H9 (cell line): ENCODE data around the gene PIEZO2. TPM values are rescaled to one million over a fixed set of nuclear protein-coding genes. Genes with fewer than 3 reads are reported as not detected.

Experiments
- DNase-seq: peaks from one replicate; pipeline ENCODE4 v3.0.0-alpha.2; 2017
- H2AFZ ChIP-seq: one replicate; pipeline ENCODE4 v1.6.1; 2013; ENCODE audit warnings: mild to moderate bottlenecking, low read length, control low read depth, moderate library complexity
- H2AK5ac ChIP-seq: 2 replicates; pipeline ENCODE4 v1.6.1; 2013; ENCODE audit warnings: low read length, control low read depth, mixed read lengths; ENCODE audit not compliant: insufficient read length
- H2BK120ac ChIP-seq: one replicate; pipeline ENCODE4 v1.6.1; 2013; ENCODE audit warnings: low read depth, mild to moderate bottlenecking, low read length, control low read depth, inconsistent platforms; ENCODE audit not compliant: poor library complexity, severe bottlenecking
- H2BK12ac ChIP-seq: 2 replicates; pipeline ENCODE4 v1.6.1; 2013; ENCODE audit warnings: low read length, control low read depth, mixed read lengths, low read depth; ENCODE audit not compliant: insufficient read length
- H2BK15ac ChIP-seq: 2 replicates; pipeline ENCODE4 v1.6.1; 2013; ENCODE audit warnings: low read depth, low read length, control low read depth
- H2BK20ac ChIP-seq: one replicate; pipeline ENCODE4 v1.6.1; 2013; ENCODE audit warnings: low read depth, mild to moderate bottlenecking, low read length, control low read depth, inconsistent platforms; ENCODE audit not compliant: poor library complexity, severe bottlenecking
- H2BK5ac ChIP-seq: 2 replicates; pipeline ENCODE4 v1.6.1; 2013; ENCODE audit warnings: low read length, control low read depth, mixed read lengths; ENCODE audit not compliant: insufficient read length
- H3K14ac ChIP-seq: 2 replicates; pipeline ENCODE4 v1.6.1; 2013; ENCODE audit warnings: low read length, control low read depth; ENCODE audit not compliant: insufficient read depth
- H3K18ac ChIP-seq: 2 replicates; pipeline ENCODE4 v1.6.1; 2013; ENCODE audit warnings: low read depth, mild to moderate bottlenecking, mixed read lengths, low read length, control low read depth; ENCODE audit not compliant: insufficient read length
- H3K23ac ChIP-seq: 2 replicates; pipeline ENCODE4 v1.6.1; 2013; ENCODE audit warnings: low read length, control low read depth, mixed read lengths, low read depth; ENCODE audit not compliant: insufficient read length
- H3K23me2 ChIP-seq: 2 replicates; pipeline ENCODE4 v1.6.1; 2013; ENCODE audit warnings: low read depth, mild to moderate bottlenecking, mixed read lengths, low read length, control low read depth; ENCODE audit not compliant: insufficient read length, poor library complexity, severe bottlenecking
- H3K27ac ChIP-seq: 2 replicates; pipeline ENCODE4 v1.5.1; 2013; ENCODE audit warnings: low read length, control low read depth, mixed read lengths, low read depth; ENCODE audit not compliant: insufficient read length
- H3K27me3 ChIP-seq: 2 replicates; pipeline ENCODE4 v1.6.1; 2013; ENCODE audit warnings: low read length, control low read depth, inconsistent platforms; ENCODE audit not compliant: insufficient read depth
- H3K4ac ChIP-seq: 2 replicates; pipeline ENCODE4 v1.6.1; 2013; ENCODE audit warnings: low read depth, mild to moderate bottlenecking, control low read depth, inconsistent platforms, low read length, moderate library complexity
- H3K4me1 ChIP-seq: 2 replicates; pipeline ENCODE4 v1.6.1; 2013; ENCODE audit warnings: low read length, control low read depth, inconsistent platforms; ENCODE audit not compliant: insufficient read depth
- H3K4me2 ChIP-seq: 2 replicates; pipeline ENCODE4 v1.6.1; 2013; ENCODE audit warnings: low read length, control low read depth, mixed read lengths; ENCODE audit not compliant: insufficient read length, insufficient read depth
- H3K56ac ChIP-seq: 2 replicates; pipeline ENCODE4 v1.6.1; 2013; ENCODE audit warnings: low read depth, mild to moderate bottlenecking, mixed read lengths, low read length, control low read depth; ENCODE audit not compliant: insufficient read length
- H3K79me1 ChIP-seq: 2 replicates; pipeline ENCODE4 v1.6.1; 2013; ENCODE audit warnings: low read depth, mild to moderate bottlenecking, moderate library complexity, low read length, control low read depth, inconsistent platforms; ENCODE audit not compliant: insufficient read depth, poor library complexity, severe bottlenecking
- H3K79me2 ChIP-seq: 2 replicates; pipeline ENCODE4 v1.6.1; 2013; ENCODE audit warnings: low read length, control low read depth, inconsistent platforms; ENCODE audit not compliant: insufficient read depth
- H3K9ac ChIP-seq: 2 replicates; pipeline ENCODE4 v1.6.1; 2013; ENCODE audit warnings: low read length, control low read depth, mixed read lengths; ENCODE audit not compliant: insufficient read length; ENCODE audit errors: extremely low read depth
- H3K9me3 ChIP-seq: one replicate; pipeline ENCODE4 v1.6.1; 2013; ENCODE audit warnings: low read depth, low read length, inconsistent platforms; ENCODE audit not compliant: control insufficient read depth
- H3T11ph ChIP-seq: one replicate; pipeline ENCODE4 v1.6.1; 2013; ENCODE audit warnings: mild to moderate bottlenecking, low read length, control low read depth, inconsistent platforms
- H4K20me1 ChIP-seq: one replicate; pipeline ENCODE4 v1.6.1; 2013; ENCODE audit not compliant: control insufficient read depth, insufficient read length, insufficient read depth
- H4K5ac ChIP-seq: 2 replicates; pipeline ENCODE4 v1.6.1; 2013; ENCODE audit warnings: low read depth, mild to moderate bottlenecking, mixed read lengths, low read length, control low read depth; ENCODE audit not compliant: insufficient read length
- H4K8ac ChIP-seq: replicated peaks from 2 replicates; pipeline ENCODE4 v1.6.1; 2013; ENCODE audit warnings: low read length, control low read depth, mixed read lengths, low read depth; ENCODE audit not compliant: insufficient read length
- H4K91ac ChIP-seq: 2 replicates; pipeline ENCODE4 v1.6.1; 2013; ENCODE audit warnings: low read depth, mild to moderate bottlenecking, moderate library complexity, mixed read lengths, low read length, control low read depth; ENCODE audit not compliant: insufficient read length
- H3K27ac Mint-ChIP-seq, 3 experiments: 2 replicates in 2 of 3; 3 replicates in 1 of 3; pipeline ENCODE4 v1.8.0; 2020 to 2021; ENCODE audit warnings: mixed read lengths in 3 of 3, mild to moderate bottlenecking in 1 of 3, moderate library complexity in 1 of 3
- H3K27me3 Mint-ChIP-seq: 2 replicates; pipeline ENCODE4 v1.8.0; 2021; ENCODE audit warnings: low read depth, mild to moderate bottlenecking, moderate library complexity, mixed read lengths
- H3K36me3 Mint-ChIP-seq, 3 experiments: 2 replicates in 2 of 3; 3 replicates in 1 of 3; pipeline ENCODE4 v1.8.0; 2020 to 2021; ENCODE audit warnings: low read depth in 3 of 3, mixed read lengths in 3 of 3; ENCODE audit not compliant: insufficient read depth in 1 of 3
- H3K4me1 Mint-ChIP-seq, 2 experiments: 2 replicates each; pipeline ENCODE4 v1.8.0; 2020; ENCODE audit warnings: mixed read lengths in 2 of 2
- H3K4me3 Mint-ChIP-seq, 2 experiments: 2 replicates in 1 of 2; 3 replicates in 1 of 2; pipeline ENCODE4 v1.8.0; 2020 to 2021; ENCODE audit warnings: mild to moderate bottlenecking in 2 of 2, mixed read lengths in 2 of 2, moderate library complexity in 1 of 2
- H3K9me3 Mint-ChIP-seq, 2 experiments: 2 replicates in 1 of 2; 3 replicates in 1 of 2; pipeline ENCODE4 v1.8.0; 2020; ENCODE audit warnings: mild to moderate bottlenecking in 2 of 2, mixed read lengths in 2 of 2, moderate library complexity in 1 of 2
- CTCF ChIP-seq: fragments of 200-600 bp; sonication (generic); conservative IDR thresholded peaks from 3 replicates; pipeline ENCODE4 v1.8.0; 2021; ENCODE audit warnings: antibody characterized with exemption, mild to moderate bottlenecking
- WGBS: extraction: QIAGEN DNeasy Blood & Tissue Kit; methylation state at CpG from one replicate; pipeline ENCODE4 v1.1.7; 2013; ENCODE audit warnings: missing lambda C conversion rate, low lambda C conversion rate, mixed read lengths; ENCODE audit not compliant: insufficient read length; ENCODE audit errors: extremely low coverage; 5-methylcytosine and 5-hydroxymethylcytosine counted together
- total RNA-seq: library from RNA; stranded (reverse); gene quantifications from 2 replicates; pipeline ENCODE4 v1.2.1, GENCODE V29; 2021

The PIEZO2 gene
- total RNA-seq, 1 experiment from 2014 or later, result 3.9 TPM

DNA sequence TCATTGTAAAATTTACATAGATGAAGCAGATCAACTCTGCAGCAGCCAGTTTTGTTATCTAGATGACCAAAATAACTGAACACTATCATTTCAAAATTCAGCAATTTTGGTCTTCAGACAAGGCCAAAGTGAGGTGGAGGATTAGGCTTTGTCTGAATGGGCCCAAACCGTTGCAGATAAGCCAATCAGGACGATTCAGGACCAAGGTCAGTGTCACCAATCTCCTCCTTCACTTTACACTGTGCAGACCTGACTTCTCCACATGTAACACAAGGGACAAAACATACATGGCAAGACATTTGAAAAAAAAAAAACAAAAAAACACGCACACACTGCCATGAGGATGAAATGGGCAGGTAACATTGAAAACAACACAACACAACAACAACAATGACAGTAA lies 412.4 kb downstream of the PIEZO2 start:
- Mint-ChIP-seq H3K27ac (no peak overlapping the region; a peak in 1 of 7 replicates), H3K27me3 (no peaks in the 10 kb centered on the region), H3K4me1 (peaks cover 10 to 15% of the 10 kb centered on the region in 2 experiments), H3K4me3 (no peak overlapping the region), H3K36me3 (peaks cover 0 to 4% (median 4%) of the 10 kb centered on the region in 3 experiments; a peak in 2 of 7 replicates), H3K9me3 (no peaks in the 10 kb centered on the region)
- no peaks in the 10 kb centered on the region for H3K79me2 ChIP-seq
- no peak overlapping the region for H3K56ac ChIP-seq
- H2AK5ac ChIP-seq, result no peak overlapping the region
- TF ChIP-seq CTCF, result no peak
- H4K5ac ChIP-seq, result no peak overlapping the region
- no peak overlapping the region for H3K14ac ChIP-seq
- no peak overlapping the region for H3K4me2 ChIP-seq
- H2BK15ac ChIP-seq, result no peak overlapping the region
- no peak overlapping the region for H2BK120ac ChIP-seq
- H3K4ac ChIP-seq, result no peak overlapping the region
- H3K23me2 ChIP-seq, result no peaks in the 10 kb centered on the region
- H3K9me3 ChIP-seq, result no peaks in the 10 kb centered on the region
- no peaks in the 10 kb centered on the region for H4K20me1 ChIP-seq
- H2BK5ac ChIP-seq, result no peak overlapping the region
- no peak for DNase-seq
- no peak overlapping the region for H3K27ac ChIP-seq
- no peak overlapping the region for H2BK12ac ChIP-seq
- no peak overlapping the region for H2AFZ ChIP-seq
- no peak overlapping the region for H4K91ac ChIP-seq
- no peak overlapping the region for H3T11ph ChIP-seq
- no peak overlapping the region for H3K9ac ChIP-seq
- no peak overlapping the region for H3K23ac ChIP-seq
- H3K27me3 ChIP-seq, result no peaks in the 10 kb centered on the region
- H3K79me1 ChIP-seq, result no peaks in the 10 kb centered on the region
- no peak overlapping the region for H2BK20ac ChIP-seq
- H3K4me1 ChIP-seq, result no peaks in the 10 kb centered on the region; the same call in 1 of the 2 replicates
- WGBS, result no CpG with 5 or more reads among the region's 3 CpGs
- no peak overlapping the region for H4K8ac ChIP-seq
- H3K18ac ChIP-seq, result no peak overlapping the region
